SH-SY5Y (cell line): Measurements from ENCODE around the gene EVX2.

Experiments used
- GATA2 ChIP-seq: IDR thresholded peaks from 2 replicates; pipeline ENCODE4 v1.6.1; 2011; ENCODE audit warnings: mild to moderate bottlenecking, low read depth, low read length
- GATA3 ChIP-seq: IDR thresholded peaks from 2 replicates; pipeline ENCODE4 v1.6.1; 2011; ENCODE audit warnings: low read depth, mild to moderate bottlenecking, low read length, moderate library complexity

The EVX2 gene

DNA sequence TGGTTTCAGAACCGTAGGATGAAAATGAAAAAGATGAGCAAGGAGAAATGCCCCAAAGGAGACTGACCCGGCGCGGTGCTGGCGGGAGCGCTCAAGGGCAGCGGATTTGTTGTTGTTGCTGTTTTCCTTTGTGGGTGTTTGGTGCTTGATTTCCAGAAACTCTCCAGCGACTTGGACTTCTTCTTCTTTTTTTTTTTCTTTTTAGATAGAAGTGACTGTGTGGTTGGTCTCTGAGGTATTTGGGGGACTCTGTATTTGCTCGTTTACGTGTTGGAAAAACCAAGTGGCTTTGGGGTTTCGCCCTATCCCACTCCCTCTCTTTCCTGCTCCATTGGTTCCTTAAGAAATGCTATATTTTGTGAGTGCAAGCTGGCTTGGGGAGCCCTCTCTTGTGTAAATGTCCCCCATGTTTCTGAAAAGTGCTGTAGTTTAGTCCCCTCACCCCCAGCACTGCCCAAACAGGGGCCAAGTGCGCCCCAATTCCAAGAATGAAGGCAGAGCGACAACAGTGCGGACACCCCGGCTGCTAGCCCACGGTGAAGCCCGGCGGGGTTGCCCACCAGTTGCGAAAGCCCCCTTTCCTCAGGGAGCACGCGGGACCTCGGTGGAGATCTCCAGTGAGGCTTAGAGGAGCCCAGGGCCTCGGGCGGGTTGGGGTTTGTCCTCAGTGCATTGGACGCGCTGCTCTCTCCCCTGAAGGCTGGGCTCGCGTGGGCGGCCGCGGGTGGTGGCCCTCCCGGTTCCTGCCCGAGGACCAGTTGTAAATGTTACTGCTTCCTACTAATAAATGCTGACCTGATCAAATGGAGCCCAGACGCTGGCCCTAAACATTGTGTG lies 40.6 kb upstream of the EVX2 start:
- TF ChIP-seq GATA2: no peak
- no peak for TF ChIP-seq GATA3

DNA sequence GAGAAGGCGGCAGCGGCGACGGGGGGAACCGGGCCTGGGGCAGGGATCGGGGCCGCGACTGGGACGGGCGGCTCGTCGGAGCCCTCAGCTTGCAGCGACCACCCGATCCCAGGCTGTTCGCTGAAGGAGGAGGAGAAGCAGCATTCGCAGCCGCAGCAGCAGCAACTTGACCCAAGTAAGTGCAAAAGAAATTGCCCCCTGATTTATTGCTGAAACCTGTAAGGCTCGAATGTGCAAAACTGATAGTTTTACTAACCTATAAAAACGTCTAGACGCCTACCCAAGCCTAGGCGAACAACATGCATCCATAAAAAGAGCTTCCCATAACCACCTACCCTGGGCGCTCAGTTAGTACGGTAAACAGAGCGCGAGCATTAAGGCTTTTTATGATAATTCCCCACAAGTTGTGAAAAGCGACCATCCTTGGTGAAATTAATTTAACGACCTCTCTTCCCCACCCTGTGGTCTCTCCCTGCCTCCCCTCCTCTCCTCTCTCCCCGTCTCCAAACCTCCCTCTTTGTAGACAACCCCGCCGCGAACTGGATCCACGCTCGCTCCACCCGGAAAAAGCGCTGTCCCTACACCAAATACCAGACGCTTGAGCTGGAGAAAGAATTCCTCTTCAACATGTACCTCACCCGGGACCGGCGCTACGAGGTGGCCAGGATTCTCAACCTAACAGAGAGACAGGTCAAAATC lies 39.8 kb upstream of the EVX2 start:
- TF ChIP-seq GATA3 (no peak), GATA2 (no peak)

DNA sequence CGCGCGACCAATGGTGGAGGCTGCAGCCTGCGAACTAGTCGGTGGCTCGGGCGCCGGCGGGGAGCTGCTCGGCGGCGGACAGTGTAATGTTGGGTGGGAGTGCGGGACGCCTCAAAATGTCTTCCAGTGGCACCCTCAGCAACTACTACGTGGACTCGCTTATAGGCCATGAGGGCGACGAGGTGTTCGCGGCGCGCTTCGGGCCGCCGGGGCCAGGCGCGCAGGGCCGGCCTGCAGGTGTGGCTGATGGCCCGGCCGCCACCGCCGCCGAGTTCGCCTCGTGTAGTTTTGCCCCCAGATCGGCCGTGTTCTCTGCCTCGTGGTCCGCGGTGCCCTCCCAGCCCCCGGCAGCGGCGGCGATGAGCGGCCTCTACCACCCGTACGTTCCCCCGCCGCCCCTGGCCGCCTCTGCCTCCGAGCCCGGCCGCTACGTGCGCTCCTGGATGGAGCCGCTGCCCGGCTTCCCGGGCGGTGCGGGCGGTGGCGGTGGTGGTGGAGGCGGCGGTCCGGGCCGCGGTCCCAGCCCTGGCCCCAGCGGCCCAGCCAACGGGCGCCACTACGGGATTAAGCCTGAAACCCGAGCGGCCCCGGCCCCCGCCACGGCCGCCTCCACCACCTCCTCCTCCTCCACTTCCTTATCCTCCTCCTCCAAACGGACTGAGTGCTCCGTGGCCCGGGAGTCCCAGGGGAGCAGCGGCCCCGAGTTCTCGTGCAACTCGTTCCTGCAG lies 39.1 kb upstream of the EVX2 start, which contains the start of gene HOXD9:
TSS of gene HOXD9 (plus strand) at position 37 of the 728 bp plus-strand sequence. CDS start at position 87, 50 bp downstream.
- TF ChIP-seq GATA3: no peak

DNA sequence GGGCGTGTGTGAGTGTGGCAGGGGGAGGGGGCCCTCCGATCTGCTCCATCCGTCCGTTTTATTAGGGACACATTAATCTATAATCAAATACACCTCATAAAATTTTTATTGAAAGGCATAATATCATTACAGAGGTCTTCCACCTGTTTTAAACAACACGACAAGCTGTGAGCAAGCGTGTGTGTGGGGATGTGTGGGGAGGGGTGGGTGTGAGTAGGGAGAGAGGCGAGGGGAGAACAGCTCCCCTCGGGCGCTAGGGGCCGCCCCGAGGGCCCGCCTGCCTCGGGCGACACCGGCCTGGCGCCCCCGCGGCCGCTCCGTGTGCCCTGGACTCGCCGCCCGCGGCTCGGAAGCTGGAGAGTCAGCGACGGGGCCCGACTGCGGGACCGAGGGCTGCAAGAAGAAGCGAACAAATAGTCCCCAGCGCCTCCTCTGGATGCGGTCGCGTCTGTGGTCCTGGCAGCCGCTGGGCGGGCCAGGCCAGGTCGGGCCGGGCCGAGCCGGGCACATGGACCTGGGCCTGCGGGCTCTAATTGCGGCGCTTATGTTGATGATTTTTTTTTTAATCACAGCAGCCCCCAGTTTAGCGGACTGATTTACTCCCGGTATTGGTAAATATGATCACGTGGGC lies 38.4 kb upstream of the EVX2 start:
- no peak; the same call in 1 of the 2 replicates for TF ChIP-seq GATA2
- TF ChIP-seq GATA3: no peak

DNA sequence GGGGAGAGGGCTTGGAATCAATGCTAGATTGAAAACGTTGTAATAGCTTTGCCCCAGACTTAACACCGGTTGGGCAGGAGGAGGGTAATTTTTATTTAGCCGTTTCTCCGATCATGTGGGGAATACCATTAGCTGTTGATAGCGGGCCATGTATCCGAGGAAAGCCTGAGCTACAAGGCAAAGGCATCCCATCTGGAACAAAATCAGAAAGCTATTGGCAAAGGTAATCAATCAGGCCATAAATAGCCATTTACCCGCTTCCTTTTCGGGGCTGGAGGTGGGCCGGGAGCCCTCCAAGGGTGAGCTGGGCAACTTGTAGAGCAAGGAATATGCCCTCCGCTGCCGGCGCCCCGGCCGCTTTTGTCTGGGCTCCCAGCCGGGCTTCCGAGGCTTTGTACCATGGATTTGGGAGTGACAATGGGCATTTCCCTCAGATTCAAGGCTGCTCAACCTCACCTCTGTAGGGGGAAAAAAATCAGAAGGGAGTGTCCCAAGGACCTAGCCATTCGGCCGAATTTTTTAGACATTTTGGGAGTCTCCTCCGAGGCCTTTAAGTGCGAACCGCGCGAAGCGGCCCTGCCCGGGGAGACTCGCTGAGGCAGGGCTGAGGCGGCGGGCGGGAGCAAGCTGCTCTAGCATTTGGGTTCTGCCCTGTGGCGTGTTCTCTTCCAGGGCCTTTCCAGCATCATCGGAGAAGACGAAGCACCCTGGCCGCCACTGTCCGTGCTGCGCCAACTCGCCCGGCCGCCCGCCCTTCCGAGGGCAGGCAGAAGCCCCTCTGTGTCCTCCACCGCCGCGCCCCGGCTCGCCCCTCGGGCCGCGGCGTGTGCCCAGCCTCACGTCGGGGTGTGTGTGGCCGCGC lies 37.7 kb upstream of the EVX2 start:
- TF ChIP-seq GATA2: no peak
- TF ChIP-seq GATA3: no peak

DNA sequence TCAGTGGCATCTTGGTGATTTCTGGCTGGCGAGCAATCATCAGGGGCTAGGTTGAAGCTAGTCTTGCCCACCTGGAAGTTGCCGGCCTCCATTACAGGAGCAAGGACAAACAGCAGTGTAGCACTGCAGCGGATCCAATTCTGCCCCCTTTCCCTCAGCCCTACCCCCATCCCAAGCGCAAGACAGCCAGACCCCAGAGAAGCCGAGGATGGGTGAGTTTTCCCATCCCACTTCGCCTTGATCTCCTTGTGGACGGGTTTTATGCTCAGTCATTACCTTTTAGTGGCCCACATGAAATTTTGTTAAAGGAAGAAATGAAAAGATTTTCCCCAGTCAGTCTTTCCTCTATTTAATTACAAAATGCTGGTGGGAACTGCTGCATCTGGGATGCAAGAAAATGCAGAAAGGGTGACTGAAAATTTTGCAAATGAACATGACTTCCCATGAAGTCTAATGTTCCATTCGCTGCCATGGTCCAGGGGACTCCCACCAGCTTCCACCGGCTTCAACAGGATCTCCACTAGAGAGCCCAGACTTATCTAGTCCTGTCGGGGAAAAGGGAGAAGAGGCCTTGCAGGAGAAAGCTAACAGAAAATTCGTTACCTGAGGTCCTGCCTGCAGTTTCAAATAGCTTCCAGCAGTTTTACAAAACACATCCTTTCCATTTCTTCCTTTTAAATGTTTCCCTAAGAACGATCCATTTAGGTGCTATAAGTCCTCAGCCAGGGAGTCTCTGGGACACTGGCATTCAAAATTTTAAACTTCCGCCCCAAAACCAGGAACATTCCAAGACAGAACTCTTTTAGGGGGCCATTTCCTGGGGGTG lies 36.8 kb upstream of the EVX2 start:
- TF ChIP-seq GATA3: no peak
- no peak for TF ChIP-seq GATA2

DNA sequence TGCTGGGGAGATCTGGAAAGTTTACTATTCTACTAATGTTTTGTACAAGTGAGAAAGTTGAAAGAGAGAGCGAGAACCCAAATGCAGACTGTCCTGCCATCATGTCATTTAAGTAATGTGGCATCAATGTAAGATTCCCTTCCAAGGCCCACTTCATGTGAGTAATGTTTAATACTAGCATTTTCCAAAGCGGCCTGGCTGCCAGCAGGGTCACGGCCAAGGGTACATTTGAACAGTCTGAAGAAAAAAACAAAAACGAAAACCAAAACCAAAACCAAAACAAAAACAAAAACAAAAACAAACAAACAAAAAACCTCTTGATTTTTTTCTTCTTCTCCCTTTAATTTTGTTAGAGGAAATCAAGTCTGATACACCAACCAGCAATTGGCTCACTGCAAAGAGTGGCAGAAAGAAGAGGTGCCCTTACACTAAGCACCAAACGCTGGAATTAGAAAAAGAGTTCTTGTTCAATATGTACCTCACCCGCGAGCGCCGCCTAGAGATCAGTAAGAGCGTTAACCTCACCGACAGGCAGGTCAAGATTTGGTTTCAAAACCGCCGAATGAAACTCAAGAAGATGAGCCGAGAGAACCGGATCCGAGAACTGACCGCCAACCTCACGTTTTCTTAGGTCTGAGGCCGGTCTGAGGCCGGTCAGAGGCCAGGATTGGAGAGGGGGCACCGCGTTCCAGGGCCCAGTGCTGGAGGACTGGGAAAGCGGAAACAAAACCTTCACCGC lies 35.0 kb upstream of the EVX2 start:
- TF ChIP-seq GATA2 (no peak), GATA3 (no peak)

DNA sequence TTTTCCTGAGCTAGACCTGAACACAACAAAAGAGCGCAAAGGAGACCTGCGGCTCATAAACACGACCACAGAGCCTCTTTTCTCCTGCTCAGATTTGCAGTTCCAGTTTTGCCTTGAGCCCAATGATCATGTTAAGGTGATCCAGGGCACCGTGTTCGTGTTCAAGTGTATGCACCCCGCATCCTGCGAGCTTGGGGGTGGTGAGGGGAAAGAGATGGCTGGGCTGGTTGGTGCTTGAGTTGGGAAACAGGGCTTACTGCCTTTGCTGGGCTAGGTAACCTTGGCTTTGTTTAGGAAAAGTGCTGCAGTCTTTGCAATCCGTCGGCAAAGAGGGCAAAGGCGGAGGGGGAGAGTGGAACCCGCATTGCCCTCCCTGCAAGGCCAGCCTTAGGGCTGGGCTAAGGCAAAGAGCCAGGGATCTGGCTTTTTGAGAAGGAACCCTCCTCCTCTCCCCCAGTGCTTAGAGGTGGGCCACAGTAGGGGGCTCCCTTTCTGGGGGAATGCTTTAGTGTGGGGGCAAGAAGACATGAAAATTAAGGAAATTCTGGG lies 34.1 kb upstream of the EVX2 start:
- TF ChIP-seq GATA3 (no peak), GATA2 (no peak)

DNA sequence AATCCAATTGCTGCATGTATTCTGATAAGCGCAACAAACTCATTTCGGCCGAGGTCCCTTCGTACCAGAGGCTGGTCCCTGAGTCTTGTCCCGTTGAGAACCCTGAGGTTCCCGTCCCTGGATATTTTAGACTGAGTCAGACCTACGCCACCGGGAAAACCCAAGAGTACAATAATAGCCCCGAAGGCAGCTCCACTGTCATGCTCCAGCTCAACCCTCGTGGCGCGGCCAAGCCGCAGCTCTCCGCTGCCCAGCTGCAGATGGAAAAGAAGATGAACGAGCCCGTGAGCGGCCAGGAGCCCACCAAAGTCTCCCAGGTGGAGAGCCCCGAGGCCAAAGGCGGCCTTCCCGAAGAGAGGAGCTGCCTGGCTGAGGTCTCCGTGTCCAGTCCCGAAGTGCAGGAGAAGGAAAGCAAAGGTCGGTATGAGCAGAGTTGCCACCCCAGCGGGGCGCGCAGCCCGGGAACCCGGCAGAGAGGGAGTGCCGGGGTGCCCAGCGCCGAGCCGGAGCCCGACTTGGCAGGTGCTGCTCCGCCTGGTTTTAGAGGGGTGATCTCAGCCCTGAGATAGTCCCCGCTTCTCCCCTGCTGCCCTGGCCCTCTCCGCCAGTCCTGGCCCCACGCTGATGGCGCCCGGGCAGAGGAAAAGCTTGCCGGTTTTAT lies 33.5 kb upstream of the EVX2 start:
- no peak for TF ChIP-seq GATA2
- TF ChIP-seq GATA3: no peak

DNA sequence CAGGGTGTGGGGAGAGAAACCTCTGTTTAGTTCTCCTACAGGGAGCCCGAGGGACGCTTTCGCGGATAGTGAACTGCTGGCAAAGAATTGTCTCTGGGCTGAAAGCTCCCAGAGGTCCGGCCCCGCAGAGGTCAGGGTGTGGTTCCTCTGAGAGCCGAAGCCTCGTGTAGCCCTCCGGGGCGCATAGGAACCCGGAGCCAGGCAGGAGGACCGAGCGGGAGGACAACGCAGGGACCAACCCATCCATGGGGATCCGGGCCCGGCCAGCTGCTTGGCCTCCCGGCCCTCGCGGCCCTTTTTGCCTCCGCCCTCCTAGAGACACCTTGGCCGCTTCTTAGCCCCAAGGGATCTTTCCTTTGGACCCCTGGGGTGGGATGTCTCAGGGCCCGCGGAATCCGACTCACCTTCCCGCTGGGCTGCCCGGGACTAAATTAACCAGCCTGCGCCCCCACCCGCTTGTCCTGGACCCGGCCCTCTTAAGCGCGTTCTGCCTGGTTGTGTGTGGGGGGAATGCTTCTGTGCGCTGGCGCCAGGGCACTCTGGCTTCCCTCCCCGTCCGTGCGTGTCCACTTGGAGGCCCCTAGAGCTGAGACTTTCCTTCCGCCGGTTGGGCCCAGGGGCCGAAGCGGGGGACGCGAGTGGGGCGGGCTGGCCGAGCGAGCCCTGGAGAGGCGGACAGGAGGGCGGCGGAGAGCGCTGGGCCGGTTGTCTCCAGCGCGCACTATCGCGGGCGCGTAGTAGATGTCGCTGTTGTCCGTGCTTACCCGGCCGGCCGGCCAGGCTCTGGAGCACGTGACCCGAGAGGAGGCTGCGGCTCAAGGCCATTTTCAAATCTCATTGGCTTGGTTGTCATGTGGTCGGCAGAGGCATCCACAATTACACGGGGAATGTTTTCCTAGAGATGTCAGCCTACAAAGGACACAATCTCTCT lies 32.4 kb upstream of the EVX2 start, which contains the start of gene HOXD10:
TSS of gene HOXD10 (plus strand) at position 896 of the 931 bp plus-strand sequence. CDS start 56 bp downstream, outside the sequence.
- no peak for TF ChIP-seq GATA2
- TF ChIP-seq GATA3: no peak
